SK-N-MC (cell line): ENCODE data around the gene SLC5A2.

ENCODE experiments used
- EZH2 ChIP-seq: fragments of 200-600 bp; sonication (generic); IDR thresholded peaks from one replicate; pipeline ENCODE4 v1.6.1; 2017; ENCODE audit warnings: antibody characterized with exemption
- POLR2AphosphoS5 ChIP-seq: IDR thresholded peaks from 2 replicates; pipeline ENCODE4 v1.6.1; 2012; ENCODE audit warnings: mild to moderate bottlenecking, low read depth, low read length, borderline replicate concordance

GRCh38 chr16:31439519-31439918 is 43.4 kb upstream of the SLC5A2 start:
- no peak for TF ChIP-seq POLR2AphosphoS5
- TF ChIP-seq EZH2: no peak
